Cardiac fibroblast (primary cell): ENCODE results near the gene KLF15.

Experiments used
- DNase-seq, 2 donors: peaks; one replicate each; pipeline versions ENCODE4 v3.0.0 to v3.0.0-alpha.2; 2010; ENCODE audit warnings: low read depth in 2 of 2
- H3K4me3 ChIP-seq, 2 donors: replicated peaks in 1 of 2; 1 replicate in 1 of 2; 2 replicates in 1 of 2; pipeline ENCODE4 v1.5.1; 2011; ENCODE audit warnings: low read depth in 2 of 2, low read length in 2 of 2, mild to moderate bottlenecking in 2 of 2, moderate library complexity in 1 of 2
- CTCF ChIP-seq: IDR thresholded peaks from one replicate; pipeline ENCODE4 v1.5.1; 2011; ENCODE audit warnings: low read depth, mild to moderate bottlenecking, low read length, inconsistent platforms

The KLF15 gene

GRCh38 chr3:126357295-126358037 is at the start of gene KLF15:
TSS of gene KLF15 (minus strand) at chr3:126357408. CDS start at chr3:126352922, 4,486 bp downstream.
- H3K4me3 ChIP-seq = peak within 1 kb of the TSS; percentile 59 to 68
- no peak for TF ChIP-seq CTCF
- DNase-seq = peak; percentile 73 to 90

GRCh38 chr3:126406389-126407296 is 49.4 kb upstream of the KLF15 start:
- H3K4me3 ChIP-seq = no peak overlapping the region
- no peak for TF ChIP-seq CTCF
- DNase-seq = no peak

GRCh38 chr3:126402666-126403302 is 45.6 kb upstream of the KLF15 start:
- no peak for TF ChIP-seq CTCF
- no peak for DNase-seq
- no peak overlapping the region for H3K4me3 ChIP-seq

GRCh38 chr3:126402178-126402577 is 45.0 kb upstream of the KLF15 start:
- no peak overlapping the region for H3K4me3 ChIP-seq
- TF ChIP-seq CTCF = no peak
- no peak for DNase-seq

- no peak for DNase-seq
- no peak for TF ChIP-seq CTCF
- no peak overlapping the region for H3K4me3 ChIP-seq
These were observed 44.5 kb upstream of the KLF15 start for GRCh38 chr3:126401611-126402160.

- no peak for DNase-seq
- no peak for TF ChIP-seq CTCF
- H3K4me3 ChIP-seq = no peak overlapping the region
These were observed 42.5 kb upstream of the KLF15 start for GRCh38 chr3:126399756-126400155.
